ENCODE data around the gene SLC17A2.

DNA sequence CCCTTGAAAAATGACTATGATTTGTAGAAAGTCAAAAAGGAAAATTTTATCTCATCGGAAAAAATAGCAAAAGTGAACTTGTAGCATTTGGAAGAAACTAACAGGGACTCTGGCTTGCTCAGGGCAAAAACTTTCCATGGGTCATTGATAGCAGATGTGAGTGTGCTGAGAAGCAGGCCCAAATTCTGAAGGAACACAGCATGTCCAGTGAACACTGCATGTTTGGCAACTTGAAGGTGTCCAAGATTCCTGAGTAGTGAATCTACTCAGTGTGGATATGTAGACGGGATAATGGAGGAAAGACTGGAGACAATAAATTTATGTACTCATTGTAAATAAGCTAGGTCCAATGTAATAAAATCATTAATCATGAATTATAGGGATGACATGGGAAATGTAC lies 8.2 kb downstream of the SLC17A2 start:
- TF ChIP-seq SETDB1 (IDR thresholded peaks at IDR 0.05; ENCODE audit: insufficient read length, low read length) (no peak), ZNF239 (tag by site-specific recombination; IDR thresholded peaks at IDR 0.05) (no peak), ZNF24 (tag by site-specific recombination; IDR thresholded peaks at IDR 0.05) (no peak), YY1 (tag by site-specific recombination; IDR thresholded peaks at IDR 0.05) (no peak), ZNF549 (tag by site-specific recombination; IDR thresholded peaks at IDR 0.05) (no peak), ZNF768 (tag by site-specific recombination; IDR thresholded peaks at IDR 0.05) (no peak), GLI4 (tag by site-specific recombination; IDR thresholded peaks at IDR 0.05) (no peak), ZNF701 (tag by site-specific recombination; IDR thresholded peaks at IDR 0.05) (no peak), ZNF274 (IDR thresholded peaks at IDR 0.05; ENCODE audit: low read length) (no peak), ZNF274 (tag by site-specific recombination; IDR thresholded peaks at IDR 0.05; ENCODE audit: borderline replicate concordance) (no peak), SP2 (tag by site-specific recombination; IDR thresholded peaks at IDR 0.05) (no peak), ZNF248 (tag by site-specific recombination; IDR thresholded peaks at IDR 0.05) (no peak), TCF7L2 (IDR thresholded peaks at IDR 0.05; ENCODE audit: borderline replicate concordance, low read depth, low read length) (no peak)
- TF ChIP-seq, protein P1, sequence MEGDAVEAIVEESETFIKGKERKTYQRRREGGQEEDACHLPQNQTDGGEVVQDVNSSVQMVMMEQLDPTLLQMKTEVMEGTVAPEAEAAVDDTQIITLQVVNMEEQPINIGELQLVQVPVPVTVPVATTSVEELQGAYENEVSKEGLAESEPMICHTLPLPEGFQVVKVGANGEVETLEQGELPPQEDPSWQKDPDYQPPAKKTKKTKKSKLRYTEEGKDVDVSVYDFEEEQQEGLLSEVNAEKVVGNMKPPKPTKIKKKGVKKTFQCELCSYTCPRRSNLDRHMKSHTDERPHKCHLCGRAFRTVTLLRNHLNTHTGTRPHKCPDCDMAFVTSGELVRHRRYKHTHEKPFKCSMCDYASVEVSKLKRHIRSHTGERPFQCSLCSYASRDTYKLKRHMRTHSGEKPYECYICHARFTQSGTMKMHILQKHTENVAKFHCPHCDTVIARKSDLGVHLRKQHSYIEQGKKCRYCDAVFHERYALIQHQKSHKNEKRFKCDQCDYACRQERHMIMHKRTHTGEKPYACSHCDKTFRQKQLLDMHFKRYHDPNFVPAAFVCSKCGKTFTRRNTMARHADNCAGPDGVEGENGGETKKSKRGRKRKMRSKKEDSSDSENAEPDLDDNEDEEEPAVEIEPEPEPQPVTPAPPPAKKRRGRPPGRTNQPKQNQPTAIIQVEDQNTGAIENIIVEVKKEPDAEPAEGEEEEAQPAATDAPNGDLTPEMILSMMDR (tag by site-specific recombination; IDR thresholded peaks at IDR 0.05) = no peak
- TF ChIP-seq, protein P2, sequence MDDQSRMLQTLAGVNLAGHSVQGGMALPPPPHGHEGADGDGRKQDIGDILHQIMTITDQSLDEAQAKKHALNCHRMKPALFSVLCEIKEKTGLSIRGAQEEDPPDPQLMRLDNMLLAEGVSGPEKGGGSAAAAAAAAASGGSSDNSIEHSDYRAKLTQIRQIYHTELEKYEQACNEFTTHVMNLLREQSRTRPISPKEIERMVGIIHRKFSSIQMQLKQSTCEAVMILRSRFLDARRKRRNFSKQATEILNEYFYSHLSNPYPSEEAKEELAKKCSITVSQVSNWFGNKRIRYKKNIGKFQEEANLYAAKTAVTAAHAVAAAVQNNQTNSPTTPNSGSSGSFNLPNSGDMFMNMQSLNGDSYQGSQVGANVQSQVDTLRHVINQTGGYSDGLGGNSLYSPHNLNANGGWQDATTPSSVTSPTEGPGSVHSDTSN (CRISPR knock-in tag; IDR thresholded peaks at IDR 0.05) = no peak
